HepG2 (cell line): ENCODE results near the gene SPATA25. TPM values are rescaled to one million over a fixed set of nuclear protein-coding genes. Genes with fewer than 3 reads are reported as not detected.

Experiments
- ATF7-NPFF ChIP-seq: sonication (generic); formaldehyde crosslinking; IDR thresholded peaks from 2 replicates; pipeline ENCODE4 v1.8.1; 2023; ENCODE audit warnings: mild to moderate bottlenecking, low read depth, missing genetic modification reagents, moderate library complexity
- BORCS8-MEF2B ChIP-seq: sonication (generic); formaldehyde crosslinking; IDR thresholded peaks from 2 replicates; pipeline ENCODE4 v1.8.0; 2022; ENCODE audit warnings: mild to moderate bottlenecking, missing genetic modification reagents
- CERS6 ChIP-seq: sonication (generic); formaldehyde crosslinking; IDR thresholded peaks from 2 replicates; pipeline ENCODE4 v1.5.0; 2020; ENCODE audit warnings: missing genetic modification reagents
- DZIP1 ChIP-seq: sonication (generic); formaldehyde crosslinking; IDR thresholded peaks from 2 replicates; pipeline ENCODE4 v1.5.0; 2020; ENCODE audit warnings: mild to moderate bottlenecking, missing genetic modification reagents
- FLYWCH1 ChIP-seq: sonication (generic); formaldehyde crosslinking; IDR thresholded peaks from 2 replicates; pipeline ENCODE4 v1.8.1; 2023; ENCODE audit warnings: mild to moderate bottlenecking, missing genetic modification reagents
- GATAD1 ChIP-seq: IDR thresholded peaks from 2 replicates; pipeline ENCODE4 v1.6.1; 2016; ENCODE audit warnings: missing genetic modification reagents, missing compliant biosample characterization
- GLI4 ChIP-seq: sonication (generic); formaldehyde crosslinking; IDR thresholded peaks from 2 replicates; pipeline ENCODE4 v1.5.1; 2020; ENCODE audit warnings: missing genetic modification reagents, mild to moderate bottlenecking, moderate library complexity, borderline replicate concordance
- MAFK ChIP-seq, 2 experiments: IDR thresholded peaks in 1 of 2; conservative IDR thresholded peaks in 1 of 2; 2 replicates each; pipeline ENCODE4 v1.6.1; 2011; ENCODE audit warnings: improper control_type of control experiment in 2 of 2, low read length in 2 of 2
- NCOR1 ChIP-seq: fragments of 200-600 bp; sonication (generic); IDR thresholded peaks from 2 replicates; pipeline ENCODE4 v1.7.0; 2017; ENCODE audit warnings: antibody characterized with exemption, low read length, borderline replicate concordance
- NFE2L1 ChIP-seq: sonication (generic); formaldehyde crosslinking; IDR thresholded peaks from 2 replicates; pipeline ENCODE4 v1.4.0; 2020; ENCODE audit warnings: missing genetic modification reagents, mild to moderate bottlenecking, borderline replicate concordance
- RERE ChIP-seq: IDR thresholded peaks from 2 replicates; pipeline ENCODE4 v1.6.1; 2016; ENCODE audit warnings: low read depth, missing genetic modification reagents, missing compliant biosample characterization
- STAG1 ChIP-seq: sonication (generic); formaldehyde crosslinking; IDR thresholded peaks from 2 replicates; pipeline ENCODE4 v1.4.0; 2020; ENCODE audit warnings: missing genetic modification reagents
- ZC3H4 ChIP-seq: sonication (generic); formaldehyde crosslinking; IDR thresholded peaks from 2 replicates; pipeline ENCODE4 v1.4.0; 2020; ENCODE audit warnings: missing genetic modification reagents, borderline replicate concordance
- ZNF543 ChIP-seq: sonication (generic); formaldehyde crosslinking; IDR thresholded peaks from 2 replicates; pipeline ENCODE4 v1.4.0; 2020; ENCODE audit warnings: mild to moderate bottlenecking, missing genetic modification reagents
- ZNF574 ChIP-seq: sonication (generic); formaldehyde crosslinking; IDR thresholded peaks from 2 replicates; pipeline ENCODE4 v1.4.0; 2020; ENCODE audit warnings: missing genetic modification reagents
- polyA plus RNA-seq, 8 experiments: library from polyadenylated mRNA; depleted of rRNA in 3 of 8; stranded (reverse) in 7 of 8; unstranded in 1 of 8; fragments of >200 nt; fragmentation: Illumina TruSeq in 4 of 8; extraction: Trizol in 4 of 8; gene quantifications; 2 replicates each; pipeline versions ENCODE4 v1.2.1 to v1.2.3, GENCODE V29; 2011 to 2016; ENCODE audit warnings: low read depth in 4 of 8, missing spikeins in 1 of 8, mixed read lengths in 1 of 8; ENCODE audit not compliant: insufficient read depth in 1 of 8
- total RNA-seq, 5 experiments: library from RNA; depleted of rRNA; stranded (reverse); fragments of >200 nt; fragmentation: Illumina TruSeq; extraction: Trizol; gene quantifications; 2 replicates each; pipeline ENCODE4 v1.2.3, GENCODE V29; 2016; ENCODE audit warnings: low read depth in 1 of 5

SPATA25 gene
- total and polyA plus RNA-seq, 2 of the 13 experiments (the other 11 are each of a cell fraction or from before 2014, with no cell fraction given), result 4.8 to 7.6 TPM

GRCh38 chr20:45890077-45890984 is 2.9 kb upstream of the SPATA25 start (continued):
- TF ChIP-seq DZIP1 (no peak; the same call in 1 of the 2 replicates), GLI4 (CRISPR knock-in tag) (peak; percentile 90; the same call in 1 of the 2 replicates), NFE2L1 (CRISPR knock-in tag) (0 out of 2 replicates have a peak, but pooled peaks have one; percentile 17), ZC3H4 (CRISPR knock-in tag) (no peak; the same call in none of the 2 replicates), FLYWCH1 (CRISPR knock-in tag) (0 out of 2 replicates have a peak, but pooled peaks have one; percentile 77), ATF7-NPFF (CRISPR knock-in tag) (no peak; the same call in 1 of the 2 replicates), NCOR1 (no peak), GATAD1 (CRISPR knock-in tag) (peak; percentile 82), CERS6 (CRISPR knock-in tag) (no peak), RERE (CRISPR knock-in tag) (no peak), ZNF574 (CRISPR knock-in tag) (peak; percentile 93), MAFK (conservative IDR thresholded peaks at IDR 0.05 in 1 of 2, IDR thresholded peaks at IDR 0.05 in 1 of 2; ENCODE audit: low read length in 2 of 2) (no peak), BORCS8-MEF2B (CRISPR knock-in tag) (no peak; the same call in 1 of the 2 replicates), STAG1 (CRISPR knock-in tag) (peak; percentile 87), ZNF543 (no peak)
